MM.1S (cell line): ENCODE data around the gene C4orf46.

ENCODE experiments used
- DNase-seq: peaks from one replicate; pipeline ENCODE4 v3.0.0-alpha.2; 2015
- H2AFZ ChIP-seq: fragments of 300-600 bp; sonication (generic); 2 replicates; pipeline ENCODE4 v1.6.0; 2016; ENCODE audit warnings: antibody characterized with exemption, low read length
- H3F3A ChIP-seq: fragments of 300-600 bp; sonication (generic); 2 replicates; pipeline ENCODE4 v1.6.1; 2016; ENCODE audit warnings: mild to moderate bottlenecking, antibody characterized with exemption, low read length, moderate library complexity, mixed read lengths; ENCODE audit not compliant: insufficient read depth
- H3K27ac ChIP-seq: fragments of 300-600 bp; sonication (generic); 2 replicates; pipeline ENCODE4 v1.5.1; 2016; ENCODE audit warnings: mild to moderate bottlenecking, low read length
- H3K27me3 ChIP-seq: fragments of 300-600 bp; sonication (generic); replicated peaks from 2 replicates; pipeline ENCODE4 v1.6.0; 2016; ENCODE audit warnings: low read length; ENCODE audit not compliant: insufficient read depth
- H3K36me3 ChIP-seq: fragments of 300-600 bp; sonication (generic); replicated peaks from 2 replicates; pipeline ENCODE4 v1.6.1; 2016; ENCODE audit warnings: mild to moderate bottlenecking, low read length, mixed read lengths; ENCODE audit not compliant: insufficient read depth
- H3K4me1 ChIP-seq: fragments of 300-600 bp; sonication (generic); 2 replicates; pipeline ENCODE4 v1.6.1; 2016; ENCODE audit warnings: low read length, mixed read lengths
- H3K4me2 ChIP-seq: fragments of 300-600 bp; sonication (generic); 2 replicates; pipeline ENCODE4 v1.6.0; 2016; ENCODE audit warnings: low read depth, low read length
- H3K4me3 ChIP-seq: fragments of 300-600 bp; sonication (generic); 2 replicates; pipeline ENCODE4 v1.5.1; 2016; ENCODE audit warnings: low read length, mixed read lengths
- H3K79me2 ChIP-seq: fragments of 300-600 bp; sonication (generic); 2 replicates; pipeline ENCODE4 v1.6.1; 2016; ENCODE audit warnings: mixed run types, low read length, mixed read lengths
- H3K9ac ChIP-seq: fragments of 300-600 bp; sonication (generic); 2 replicates; pipeline ENCODE4 v1.6.1; 2016; ENCODE audit warnings: low read length, mixed read lengths
- H3K9me2 ChIP-seq: fragments of 300-600 bp; sonication (generic); replicated peaks from 2 replicates; pipeline ENCODE4 v1.6.1; 2016; ENCODE audit warnings: mild to moderate bottlenecking, low read length, mixed read lengths; ENCODE audit not compliant: insufficient read depth
- H3K9me3 ChIP-seq: fragments of 300-600 bp; sonication (generic); replicated peaks from 2 replicates; pipeline ENCODE4 v1.6.1; 2016; ENCODE audit warnings: mild to moderate bottlenecking, low read length, mixed read lengths; ENCODE audit not compliant: insufficient read depth
- H4K20me1 ChIP-seq: fragments of 300-600 bp; sonication (generic); 2 replicates; pipeline ENCODE4 v1.6.1; 2016; ENCODE audit warnings: mild to moderate bottlenecking, low read length, moderate library complexity, mixed read lengths; ENCODE audit not compliant: insufficient read depth
- CTCF ChIP-seq: fragments of 300-600 bp; sonication (generic); IDR thresholded peaks from 2 replicates; pipeline ENCODE4 v1.5.1; 2016; ENCODE audit warnings: antibody characterized with exemption, low read length, mixed read lengths
- EZH2 ChIP-seq: fragments of 300-600 bp; sonication (generic); optimal IDR thresholded peaks from 2 replicates; pipeline ENCODE3; 2017; ENCODE audit warnings: low read depth, mild to moderate bottlenecking, antibody characterized with exemption, low read length, mixed read lengths
- EZH2phosphoT487 ChIP-seq: fragments of 300-600 bp; sonication (generic); IDR thresholded peaks from 2 replicates; pipeline ENCODE4 v1.6.1; 2018; ENCODE audit warnings: antibody characterized with exemption, low read length

Gene C4orf46

DNA sequence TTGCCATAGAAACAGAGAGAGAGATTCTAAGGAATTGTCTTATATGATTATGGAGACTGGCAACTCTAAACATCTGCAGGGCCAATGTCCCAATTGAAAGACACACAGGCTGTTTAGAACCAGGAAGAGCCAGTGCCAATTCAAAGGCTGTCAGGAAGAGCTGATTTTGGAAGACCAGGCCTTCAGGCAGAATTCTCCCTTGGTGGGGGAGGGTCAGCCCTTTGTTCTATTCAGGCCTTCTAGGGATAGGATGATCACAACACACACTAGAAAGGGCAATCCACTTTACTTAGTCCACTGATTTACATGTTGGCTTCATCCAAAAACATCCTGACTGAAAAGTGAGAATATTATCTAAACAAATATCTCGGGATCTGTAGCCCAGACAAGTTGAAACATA is 15.2 kb downstream of the C4orf46 start:
- no peaks in the 10 kb centered on the region for H3K9me2 ChIP-seq
- H2AFZ ChIP-seq = no peak overlapping the region
- no peaks in the 10 kb centered on the region for H3K36me3 ChIP-seq
- no peak overlapping the region for H3K9ac ChIP-seq
- no peaks in the 10 kb centered on the region for H3K9me3 ChIP-seq
- no peaks in the 10 kb centered on the region for H3K79me2 ChIP-seq
- TF ChIP-seq EZH2phosphoT487 (no peak), EZH2 (no peak), CTCF (no peak)
- H3K4me1 ChIP-seq = no peaks in the 10 kb centered on the region
- H3K27me3 ChIP-seq = no peaks in the 10 kb centered on the region
- no peak overlapping the region for H3K4me2 ChIP-seq
- H3K4me3 ChIP-seq = no peak overlapping the region
- no peaks in the 10 kb centered on the region for H4K20me1 ChIP-seq
- DNase-seq = no peak
- no peaks in the 10 kb centered on the region for H3F3A ChIP-seq
- H3K27ac ChIP-seq = no peak overlapping the region

GRCh38 chr4:158652920-158653319 is 18.8 kb downstream of the C4orf46 start:
- Histone ChIP-seq H3K4me2 (peak overlapping the region; percentile 43), H3K9ac (no peak overlapping the region), H3F3A (no peaks in the 10 kb centered on the region), H3K4me1 (no peaks in the 10 kb centered on the region), H3K4me3 (peak overlapping the region; percentile 3; the same call in 1 of the 2 replicates), H3K36me3 (no peaks in the 10 kb centered on the region), H3K27ac (no peak overlapping the region), H3K9me2 (no peaks in the 10 kb centered on the region), H2AFZ (peak overlapping the region; percentile 43; the same call in 1 of the 2 replicates), H4K20me1 (no peaks in the 10 kb centered on the region), H3K9me3 (no peaks in the 10 kb centered on the region), H3K79me2 (no peaks in the 10 kb centered on the region), H3K27me3 (no peaks in the 10 kb centered on the region)
- no peak for DNase-seq
- no peak for TF ChIP-seq EZH2

GRCh38 chr4:158649111-158649680 is 22.5 kb downstream of the C4orf46 start:
- H3K36me3 ChIP-seq = no peaks in the 10 kb centered on the region
- TF ChIP-seq CTCF (no peak), EZH2phosphoT487 (no peak), EZH2 (no peak)
- no peak overlapping the region for H3K27ac ChIP-seq
- no peak overlapping the region for H3K9ac ChIP-seq
- H3F3A ChIP-seq = no peaks in the 10 kb centered on the region
- no peaks in the 10 kb centered on the region for H3K9me2 ChIP-seq
- no peaks in the 10 kb centered on the region for H3K79me2 ChIP-seq
- no peak overlapping the region for H3K4me2 ChIP-seq
- no peaks in the 10 kb centered on the region for H3K27me3 ChIP-seq
- H3K9me3 ChIP-seq = no peaks in the 10 kb centered on the region
- H3K4me1 ChIP-seq = no peaks in the 10 kb centered on the region
- no peaks in the 10 kb centered on the region for H4K20me1 ChIP-seq
- no peak overlapping the region for H2AFZ ChIP-seq
- no peak overlapping the region for H3K4me3 ChIP-seq
- no peak for DNase-seq

DNA sequence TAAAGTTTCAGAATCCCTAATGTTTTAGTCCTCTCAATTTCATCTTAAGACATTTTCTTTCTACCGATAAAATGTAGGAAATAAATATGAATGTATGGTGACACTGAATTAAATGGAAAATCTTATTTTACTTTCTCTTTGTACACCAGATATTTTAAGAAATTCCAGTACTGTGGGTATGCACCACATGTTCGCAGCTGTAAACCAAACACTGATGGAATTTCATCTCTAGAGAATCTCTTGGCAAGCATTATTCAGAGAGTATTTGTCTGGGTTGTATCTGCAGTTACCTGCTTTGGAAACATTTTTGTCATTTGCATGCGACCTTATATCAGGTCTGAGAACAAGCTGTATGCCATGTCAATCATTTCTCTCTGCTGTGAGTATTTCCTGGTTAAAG is 26.9 kb downstream of the C4orf46 start:
- H3K27me3 ChIP-seq = no peaks in the 10 kb centered on the region
- no peaks in the 10 kb centered on the region for H3K9me3 ChIP-seq
- H3K4me2 ChIP-seq = no peak overlapping the region
- H3K27ac ChIP-seq = no peak overlapping the region
- H3K4me3 ChIP-seq = no peak overlapping the region
- no peaks in the 10 kb centered on the region for H4K20me1 ChIP-seq
- no peak for TF ChIP-seq EZH2phosphoT487
- no peak for TF ChIP-seq CTCF
- TF ChIP-seq EZH2 = no peak
- H3K9ac ChIP-seq = no peak overlapping the region
- H3K9me2 ChIP-seq = no peaks in the 10 kb centered on the region
- no peak for DNase-seq
- no peaks in the 10 kb centered on the region for H3K79me2 ChIP-seq
- H3K36me3 ChIP-seq = no peaks in the 10 kb centered on the region
- H3F3A ChIP-seq = no peaks in the 10 kb centered on the region
- H3K4me1 ChIP-seq = no peaks in the 10 kb centered on the region
- H2AFZ ChIP-seq = no peak overlapping the region
